HEK293T (cell line): ENCODE results near the gene ITGA11.

Experiments used
- FOXK2 ChIP-seq: fragments of 450-650 bp; IDR thresholded peaks from 2 replicates; pipeline ENCODE4 v1.6.1; 2016; ENCODE audit warnings: mild to moderate bottlenecking
- LEF1 ChIP-seq: fragments of 450-650 bp; IDR thresholded peaks from 2 replicates; pipeline ENCODE4 v1.6.1; 2017; ENCODE audit warnings: mild to moderate bottlenecking, borderline replicate concordance
- SUZ12 ChIP-seq: fragments of 450-650 bp; IDR thresholded peaks from 2 replicates; pipeline ENCODE4 v1.6.1; 2016; ENCODE audit warnings: mild to moderate bottlenecking

DNA sequence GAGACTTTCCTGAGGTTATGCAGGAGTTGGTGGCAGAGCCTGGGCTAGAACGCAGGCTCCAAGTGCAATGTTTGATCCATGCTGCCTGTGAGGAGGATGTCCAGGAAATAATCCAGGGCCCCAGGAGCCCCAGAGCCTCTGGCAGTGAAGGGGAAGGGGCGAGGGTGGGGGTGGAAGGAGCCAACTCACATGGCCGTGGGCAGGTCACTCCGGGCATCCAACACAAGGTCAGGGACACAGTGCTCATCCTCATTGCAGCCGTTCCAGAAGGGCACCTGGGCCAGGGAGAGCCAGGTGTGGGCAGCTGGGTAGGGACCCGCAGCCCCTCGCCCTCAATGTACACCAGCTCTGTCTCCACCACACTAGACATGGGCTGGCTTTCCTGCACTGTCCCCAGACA lies 110.7 kb downstream of the ITGA11 start:
- TF ChIP-seq LEF1 (no peak), FOXK2 (no peak), SUZ12 (no peak)
